GM21515 (cell line): ENCODE measurements around the gene SART3.

Source experiments
- ATAC-seq: cut with Tn5 transposase; IDR thresholded peaks from one replicate; pipeline ENCODE4 v1.9.1; 2021; ENCODE audit not compliant: unreplicated experiment

SART3 gene, protein sequence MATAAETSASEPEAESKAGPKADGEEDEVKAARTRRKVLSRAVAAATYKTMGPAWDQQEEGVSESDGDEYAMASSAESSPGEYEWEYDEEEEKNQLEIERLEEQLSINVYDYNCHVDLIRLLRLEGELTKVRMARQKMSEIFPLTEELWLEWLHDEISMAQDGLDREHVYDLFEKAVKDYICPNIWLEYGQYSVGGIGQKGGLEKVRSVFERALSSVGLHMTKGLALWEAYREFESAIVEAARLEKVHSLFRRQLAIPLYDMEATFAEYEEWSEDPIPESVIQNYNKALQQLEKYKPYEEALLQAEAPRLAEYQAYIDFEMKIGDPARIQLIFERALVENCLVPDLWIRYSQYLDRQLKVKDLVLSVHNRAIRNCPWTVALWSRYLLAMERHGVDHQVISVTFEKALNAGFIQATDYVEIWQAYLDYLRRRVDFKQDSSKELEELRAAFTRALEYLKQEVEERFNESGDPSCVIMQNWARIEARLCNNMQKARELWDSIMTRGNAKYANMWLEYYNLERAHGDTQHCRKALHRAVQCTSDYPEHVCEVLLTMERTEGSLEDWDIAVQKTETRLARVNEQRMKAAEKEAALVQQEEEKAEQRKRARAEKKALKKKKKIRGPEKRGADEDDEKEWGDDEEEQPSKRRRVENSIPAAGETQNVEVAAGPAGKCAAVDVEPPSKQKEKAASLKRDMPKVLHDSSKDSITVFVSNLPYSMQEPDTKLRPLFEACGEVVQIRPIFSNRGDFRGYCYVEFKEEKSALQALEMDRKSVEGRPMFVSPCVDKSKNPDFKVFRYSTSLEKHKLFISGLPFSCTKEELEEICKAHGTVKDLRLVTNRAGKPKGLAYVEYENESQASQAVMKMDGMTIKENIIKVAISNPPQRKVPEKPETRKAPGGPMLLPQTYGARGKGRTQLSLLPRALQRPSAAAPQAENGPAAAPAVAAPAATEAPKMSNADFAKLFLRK

DNA sequence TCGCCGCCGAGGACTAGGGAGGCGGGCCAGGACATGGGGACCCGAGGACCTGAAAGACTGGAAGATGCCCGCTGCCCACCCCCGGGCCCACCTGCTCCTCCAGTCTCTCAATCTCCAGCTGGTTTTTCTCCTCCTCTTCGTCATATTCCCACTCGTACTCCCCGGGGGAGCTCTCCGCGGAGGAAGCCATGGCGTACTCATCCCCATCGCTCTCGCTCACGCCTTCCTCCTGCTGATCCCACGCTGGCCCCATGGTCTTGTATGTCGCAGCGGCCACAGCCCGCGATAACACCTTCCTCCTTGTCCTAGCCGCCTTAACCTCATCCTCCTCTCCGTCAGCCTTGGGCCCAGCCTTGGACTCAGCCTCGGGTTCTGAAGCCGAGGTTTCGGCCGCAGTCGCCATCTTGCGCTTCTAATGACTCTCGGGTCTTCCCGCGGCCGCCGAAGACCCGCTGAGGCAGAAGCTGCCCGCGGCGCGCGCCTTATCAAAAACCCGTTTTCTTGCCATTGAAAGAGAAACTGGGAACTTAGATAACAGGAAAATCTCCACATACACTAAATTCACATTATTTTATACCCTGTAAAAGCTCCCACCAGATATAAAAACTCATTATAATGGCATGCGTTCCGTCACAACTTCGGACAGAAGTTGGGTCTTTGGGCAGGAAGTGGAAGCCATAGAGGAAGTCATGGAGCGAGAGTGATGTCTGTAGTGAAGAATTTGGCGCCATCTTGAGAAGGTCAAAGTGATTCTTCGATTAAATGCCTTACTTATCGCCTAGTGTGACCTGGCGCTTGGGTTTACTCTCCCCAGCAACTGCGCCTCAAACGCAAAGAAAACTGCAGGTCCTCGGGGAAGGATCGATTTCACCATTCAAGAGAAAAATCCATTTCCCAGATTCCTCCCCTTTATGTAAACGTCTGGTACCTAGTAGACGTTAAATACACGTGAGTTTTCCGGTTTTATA, at the start of gene SART3:
SART3 (minus strand) TSS at position 422 of the 968 bp plus-strand sequence; CDS start at position 403, 19 bp downstream.
- peak; percentile 33 for ATAC-seq

DNA sequence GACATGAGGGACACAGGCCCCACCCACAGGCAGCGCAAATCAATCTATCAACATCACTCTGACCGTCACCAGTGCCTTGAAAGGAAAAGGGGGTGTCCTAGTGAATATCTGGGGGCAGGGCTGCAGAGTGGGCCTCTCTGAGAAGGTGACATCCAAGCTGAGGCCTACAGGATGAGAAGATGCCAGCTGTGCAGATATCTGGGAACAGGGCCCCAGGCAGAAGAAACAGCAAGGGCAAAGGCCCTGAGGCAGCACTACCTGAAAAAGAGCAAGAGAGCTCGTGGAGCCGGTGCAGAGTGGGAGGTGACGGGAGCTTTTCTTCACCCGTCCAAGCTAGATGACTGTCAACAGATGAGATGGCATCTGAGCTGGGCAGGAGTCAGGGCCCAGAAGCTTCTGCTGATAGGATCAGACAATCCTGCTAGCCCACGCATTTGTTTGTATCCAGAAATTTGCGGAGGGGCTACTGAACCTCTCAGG, 49.4 kb upstream of the SART3 start:
- ATAC-seq = no peak

DNA sequence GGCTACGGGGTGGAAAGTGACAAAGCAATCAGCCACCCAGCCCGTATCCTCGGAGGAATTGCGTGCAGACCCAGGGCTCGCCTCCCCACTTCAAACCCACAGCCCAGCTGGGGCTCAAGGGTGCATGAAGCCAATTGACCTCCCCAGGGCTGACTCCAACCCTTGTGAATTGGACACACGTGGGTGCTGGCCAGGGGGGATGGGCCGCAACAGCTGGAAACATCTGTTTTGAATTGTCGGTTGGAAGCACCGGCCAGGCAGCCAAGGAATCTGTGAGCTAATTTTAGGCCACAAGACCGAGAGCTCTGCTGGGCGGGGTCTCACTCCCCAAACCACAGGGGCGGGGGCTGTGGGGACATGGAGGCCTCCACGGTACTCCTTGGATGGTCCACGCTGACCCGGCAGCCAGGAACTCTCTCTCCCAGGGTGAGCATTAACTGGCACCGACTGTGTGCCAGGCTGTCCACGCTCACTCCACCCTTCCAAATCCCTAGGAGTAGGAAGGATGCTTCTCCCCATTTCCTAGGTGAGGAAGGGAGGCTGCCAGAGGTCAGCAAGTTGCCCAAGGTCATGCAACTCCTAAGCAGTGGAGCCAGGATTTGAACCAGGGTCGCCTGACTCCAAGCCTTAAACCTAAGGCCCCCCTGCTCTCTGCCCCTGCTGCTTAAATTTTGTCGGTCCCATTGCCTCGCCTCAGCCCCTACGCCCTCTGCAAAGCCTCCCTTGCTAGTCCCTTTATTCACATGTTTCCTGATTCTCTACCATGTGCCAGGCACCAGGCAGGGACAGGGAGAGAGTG, 48.8 kb upstream of the SART3 start:
- ATAC-seq = no peak

DNA sequence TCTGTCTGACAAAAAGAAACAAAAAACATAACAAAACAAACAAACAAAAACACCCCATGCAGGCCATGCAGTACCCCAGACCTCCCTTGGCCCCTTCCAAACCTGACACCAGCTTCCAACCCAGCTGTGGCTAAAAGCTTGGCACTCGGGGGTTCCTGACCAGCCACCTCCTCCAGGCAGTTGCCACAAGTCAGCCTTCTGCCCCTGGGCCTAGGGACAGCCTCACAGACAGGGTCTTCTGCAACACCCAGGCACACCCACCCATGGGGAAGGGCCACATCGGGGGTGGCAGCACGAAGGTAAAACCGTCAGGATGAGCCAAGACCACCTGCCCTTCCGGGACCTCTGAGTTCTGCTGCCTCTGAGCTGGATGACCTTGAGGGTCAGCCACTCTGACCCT, 47.6 kb upstream of the SART3 start:
- no peak for ATAC-seq

DNA sequence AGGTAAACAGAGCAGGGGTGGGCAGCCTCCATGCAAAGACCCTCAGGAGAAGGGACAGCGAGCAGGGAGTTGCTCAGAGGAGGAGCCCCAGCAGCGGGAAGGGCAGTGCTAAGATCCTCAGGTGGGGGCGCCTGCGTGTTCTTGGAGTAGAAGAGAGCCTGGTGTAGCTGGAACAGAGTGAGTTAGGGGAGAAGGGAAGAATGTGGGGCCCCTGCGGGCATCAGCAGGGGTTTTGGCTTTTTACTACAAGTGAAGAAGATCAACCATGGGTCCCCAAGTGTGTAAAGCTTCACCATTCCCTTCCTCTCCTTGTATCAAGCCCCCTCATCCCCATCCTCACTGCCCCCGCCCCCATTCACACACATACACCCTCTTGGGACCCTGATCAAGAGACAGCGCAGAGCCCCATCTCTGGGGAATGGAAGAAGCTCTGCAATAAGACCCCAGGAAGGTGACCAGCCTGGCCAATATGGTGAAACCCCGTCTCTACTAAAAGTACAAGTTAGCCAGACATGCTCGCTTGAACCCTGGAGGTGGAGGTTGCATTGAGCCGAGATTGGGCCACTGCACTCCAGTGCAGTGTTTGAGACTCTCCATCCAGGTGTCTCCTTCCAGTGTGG, 47.1 kb upstream of the SART3 start:
- no peak for ATAC-seq

DNA sequence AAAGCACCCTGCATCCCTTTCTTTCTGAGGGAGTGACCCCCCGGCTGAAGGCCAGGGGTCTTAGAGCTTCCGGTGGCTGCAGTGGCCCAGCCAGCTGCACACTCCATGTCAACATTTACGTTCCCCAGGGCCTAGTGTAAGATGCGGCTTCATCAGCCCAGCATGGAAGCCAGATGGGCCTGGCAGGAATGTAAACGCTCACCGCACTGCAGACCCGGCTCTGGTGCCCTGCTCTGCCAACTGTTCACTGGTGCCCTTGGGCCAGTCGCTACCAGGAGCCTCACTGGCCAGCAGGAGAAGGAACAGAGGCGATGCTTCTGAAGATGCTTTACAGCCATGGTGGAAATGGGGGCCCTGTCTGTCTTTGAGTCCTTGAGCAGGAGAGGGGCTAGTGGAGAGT, 45.5 kb upstream of the SART3 start:
- ATAC-seq = no peak

DNA sequence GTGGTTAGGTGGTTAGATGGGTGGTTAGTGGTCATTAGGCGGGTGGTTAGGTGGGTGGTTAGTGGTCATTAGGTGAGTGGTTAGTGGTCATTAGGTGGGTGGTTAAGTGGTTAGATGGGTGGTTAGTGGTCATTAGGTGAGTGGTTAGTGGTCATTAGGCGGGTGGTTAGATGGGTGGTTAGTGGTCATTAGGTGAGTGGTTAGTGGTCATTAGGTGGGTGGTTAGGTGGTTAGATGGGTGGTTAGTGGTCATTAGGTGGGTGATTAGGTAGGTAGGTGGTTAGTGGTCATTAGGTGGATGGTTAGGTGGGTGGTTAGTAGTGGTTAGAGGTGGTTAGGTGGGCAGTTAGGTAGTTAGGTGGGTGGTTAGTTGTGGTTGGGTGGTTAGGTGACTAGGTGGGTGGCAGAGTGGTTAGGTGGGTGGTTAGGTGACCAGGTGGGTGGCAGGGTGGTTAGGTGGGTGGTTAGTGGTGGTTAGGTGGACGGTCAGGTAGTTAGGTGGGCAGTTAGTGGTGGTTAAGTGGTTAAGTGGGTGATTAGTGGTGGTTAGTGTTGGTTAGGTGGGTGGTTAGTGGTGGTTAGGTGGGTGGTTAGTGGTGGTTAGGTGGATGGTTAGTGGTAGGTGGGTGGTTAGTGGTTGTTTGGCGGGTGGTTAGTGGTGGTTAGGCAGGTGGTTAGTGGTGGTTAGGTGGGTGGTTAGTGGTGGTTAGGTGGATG, 44.9 kb upstream of the SART3 start:
- no peak for ATAC-seq

DNA sequence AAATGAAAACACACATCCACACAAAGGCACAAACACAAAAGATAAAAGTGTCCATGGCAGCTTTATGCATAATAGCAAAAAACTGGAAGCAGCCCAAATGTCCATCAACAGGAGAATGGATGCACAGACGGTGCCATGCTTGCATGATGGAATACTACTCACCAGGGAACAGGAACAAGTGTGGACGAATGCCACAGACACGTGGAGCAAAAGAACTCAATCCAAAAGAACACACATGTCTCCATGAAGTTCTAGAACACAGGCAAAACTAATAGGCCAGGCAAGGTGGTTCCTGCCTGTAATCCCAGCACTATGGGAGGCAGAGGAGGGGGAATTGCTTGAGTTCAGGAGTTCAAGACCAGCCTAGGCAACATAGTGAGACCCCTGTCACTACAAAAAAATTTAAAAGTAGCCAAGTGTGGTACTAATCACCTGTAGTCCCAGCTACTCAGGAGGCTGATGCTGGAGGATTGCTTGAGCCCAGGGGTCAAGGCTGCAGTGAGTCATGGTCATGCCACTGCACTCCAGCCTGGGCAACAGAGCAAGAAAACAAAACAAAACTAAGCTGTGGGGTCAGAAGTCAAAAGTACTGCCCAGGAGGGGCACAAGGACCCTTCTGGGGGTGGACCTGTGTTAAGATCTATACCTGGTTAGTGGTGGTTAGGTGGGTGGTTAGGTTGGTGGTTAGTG, 44.2 kb upstream of the SART3 start:
- ATAC-seq = no peak

DNA sequence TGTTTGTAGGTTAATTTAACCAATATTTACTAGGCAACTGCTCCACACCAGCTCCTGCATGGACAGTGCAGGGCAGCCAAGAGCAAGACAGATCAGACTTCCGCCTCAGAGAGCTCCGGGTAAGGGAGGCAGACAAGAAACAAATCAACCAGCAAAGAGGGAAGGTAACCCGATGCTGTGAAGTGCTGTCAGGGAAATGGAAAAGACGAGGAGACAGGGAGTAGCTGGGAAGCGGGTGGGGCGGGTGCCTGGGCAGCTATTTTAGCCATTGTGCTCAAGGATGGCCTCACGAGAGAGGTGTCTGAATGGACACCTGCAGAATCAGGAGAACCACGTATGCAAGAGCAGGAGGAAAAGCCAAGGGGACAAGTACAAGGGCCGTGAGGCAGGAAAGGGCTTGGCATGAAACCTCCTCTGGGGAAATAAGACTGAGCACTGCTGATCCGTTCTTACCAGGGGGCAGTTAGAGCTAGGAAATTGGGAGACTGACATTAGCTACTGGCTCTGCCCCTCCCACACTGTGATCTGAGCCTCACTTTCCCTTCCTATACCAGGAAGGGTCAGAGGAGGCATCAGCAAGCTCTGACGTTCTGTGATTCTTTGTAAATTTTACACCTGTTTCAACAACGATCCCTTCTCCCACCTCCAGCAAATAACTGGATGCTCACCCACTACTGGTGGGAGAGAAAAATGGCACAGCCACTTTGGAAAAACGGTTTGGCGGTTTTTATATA, 43.4 kb upstream of the SART3 start:
- ATAC-seq = no peak

DNA sequence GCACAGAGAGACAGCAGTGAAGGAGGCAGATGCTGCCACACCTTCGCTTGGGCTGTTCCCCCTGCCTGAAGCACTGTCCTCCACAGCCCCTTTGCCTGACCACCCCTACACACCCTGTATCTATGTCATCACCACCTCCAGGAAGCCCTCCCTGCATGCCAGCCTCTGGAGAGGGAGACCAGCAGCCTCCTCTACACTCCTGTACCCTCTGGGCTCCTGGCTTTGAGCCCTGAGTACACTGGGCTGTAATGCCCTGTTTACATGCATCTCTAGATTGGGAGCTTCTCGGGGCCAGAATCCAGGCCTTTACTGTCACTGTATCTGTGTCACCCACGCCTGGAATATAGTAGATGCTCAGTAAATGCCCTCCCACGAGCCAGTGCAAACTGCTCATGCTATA, 42.8 kb upstream of the SART3 start:
- no peak for ATAC-seq

DNA sequence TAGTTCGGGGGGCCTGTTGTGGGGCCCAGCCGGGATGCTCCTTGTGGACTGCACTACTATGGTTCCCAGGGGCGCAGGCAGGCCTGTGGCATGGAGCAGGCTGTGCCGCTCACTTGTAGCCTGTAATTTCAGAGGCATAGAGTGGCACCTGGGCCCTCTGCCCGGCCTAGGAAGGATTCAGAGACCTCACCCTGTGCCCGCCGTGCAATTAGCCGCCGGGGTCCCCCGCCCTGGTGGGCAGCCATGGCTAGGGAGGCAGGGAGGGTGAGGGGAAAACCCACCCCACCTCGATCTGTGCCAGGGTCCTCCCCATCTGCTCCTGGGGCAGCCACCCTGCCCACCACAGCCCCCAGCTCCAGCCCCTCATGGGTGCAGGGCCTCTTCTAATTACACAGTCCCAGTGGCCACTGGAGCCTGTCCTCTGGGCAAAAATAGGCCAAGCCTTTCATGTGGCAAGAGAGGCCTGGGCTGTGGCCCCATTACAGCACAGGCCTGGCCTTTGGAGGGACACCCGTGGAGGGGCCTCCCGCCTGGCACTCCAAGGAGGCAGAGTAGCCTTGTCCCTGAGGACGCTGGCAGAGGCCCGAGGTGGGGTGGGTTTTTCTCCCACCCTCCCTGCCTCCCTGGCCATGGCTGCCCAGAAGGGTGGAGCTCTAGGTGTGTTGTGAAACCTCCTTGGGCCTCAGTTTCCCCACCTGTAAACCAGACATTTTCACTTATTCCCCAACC, 42.2 kb upstream of the SART3 start:
- no peak for ATAC-seq

DNA sequence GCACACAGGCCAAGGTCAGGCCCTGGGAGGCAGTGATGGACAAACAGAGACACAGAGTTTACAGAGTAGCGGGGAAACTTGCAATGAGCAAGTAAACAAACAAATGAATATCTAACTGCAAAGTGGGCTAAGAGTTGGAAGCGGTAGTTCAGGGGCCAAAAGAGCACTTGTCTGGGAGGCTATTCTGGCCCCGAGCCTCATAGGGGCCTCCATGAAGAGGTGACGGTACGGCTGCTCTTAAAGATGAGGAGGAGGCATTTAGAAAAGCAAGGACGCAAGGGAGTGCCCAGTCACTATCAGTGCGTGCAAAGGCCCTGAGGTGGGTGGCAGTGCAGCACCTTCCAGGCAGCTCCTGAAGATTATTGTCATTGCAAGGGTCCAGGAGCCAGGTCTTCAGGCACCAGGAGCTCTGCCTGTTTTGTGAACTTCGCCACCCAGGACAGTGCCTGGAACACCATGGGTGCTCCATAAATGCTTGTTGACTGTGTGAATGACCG, 41.3 kb upstream of the SART3 start:
- ATAC-seq = no peak

DNA sequence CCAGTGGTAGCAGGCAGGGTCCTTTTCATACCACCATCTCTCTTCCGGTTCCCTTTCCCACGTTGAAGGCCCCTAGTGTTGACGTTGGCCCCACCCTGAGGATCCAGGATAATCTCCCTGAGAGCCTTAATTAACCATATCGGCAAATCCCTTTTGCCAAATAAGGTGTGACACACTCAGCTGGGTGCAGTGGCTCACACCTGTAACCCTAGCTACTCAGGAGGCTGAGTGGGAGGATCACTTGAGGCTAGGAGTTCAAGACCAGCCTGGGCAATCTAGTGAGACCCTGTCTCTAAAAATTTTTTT, 39.7 kb upstream of the SART3 start:
- ATAC-seq = no peak

DNA sequence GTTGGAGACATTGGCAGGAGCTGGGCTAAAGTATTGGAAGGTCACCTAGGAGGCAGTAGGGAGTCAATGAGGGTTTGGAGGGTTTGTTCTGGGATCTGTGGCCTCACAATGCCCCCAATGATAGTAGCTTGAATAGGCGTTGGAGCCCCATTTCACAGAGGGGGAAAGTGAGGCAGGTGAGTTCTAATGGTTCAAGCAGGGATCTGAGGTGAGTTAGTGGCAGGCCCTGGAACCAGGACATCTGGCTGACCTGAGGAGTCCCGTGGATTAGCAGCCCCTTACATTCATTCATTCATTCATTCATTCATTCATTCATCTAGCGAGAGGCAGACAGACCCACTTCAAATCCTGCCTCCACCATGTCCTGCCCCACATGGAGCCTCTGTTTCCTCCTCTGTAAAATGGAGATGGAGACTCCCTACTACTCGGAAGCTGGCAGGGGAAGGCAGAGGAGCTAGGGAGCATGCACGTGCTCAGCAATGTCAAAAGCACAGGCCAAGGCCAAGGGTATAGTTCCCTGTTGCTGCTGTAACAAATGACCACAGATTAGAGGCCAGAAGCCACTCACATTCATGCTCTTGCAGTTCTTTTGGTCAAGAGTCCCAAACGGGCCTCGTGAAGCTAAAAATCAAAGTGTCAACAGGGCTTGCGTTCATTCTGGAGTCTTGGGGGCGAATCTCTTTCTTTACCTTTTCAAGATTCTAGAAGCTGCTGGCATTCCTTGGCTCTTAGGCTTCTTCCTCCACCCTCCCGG, 39.2 kb upstream of the SART3 start:
- no peak for ATAC-seq

DNA sequence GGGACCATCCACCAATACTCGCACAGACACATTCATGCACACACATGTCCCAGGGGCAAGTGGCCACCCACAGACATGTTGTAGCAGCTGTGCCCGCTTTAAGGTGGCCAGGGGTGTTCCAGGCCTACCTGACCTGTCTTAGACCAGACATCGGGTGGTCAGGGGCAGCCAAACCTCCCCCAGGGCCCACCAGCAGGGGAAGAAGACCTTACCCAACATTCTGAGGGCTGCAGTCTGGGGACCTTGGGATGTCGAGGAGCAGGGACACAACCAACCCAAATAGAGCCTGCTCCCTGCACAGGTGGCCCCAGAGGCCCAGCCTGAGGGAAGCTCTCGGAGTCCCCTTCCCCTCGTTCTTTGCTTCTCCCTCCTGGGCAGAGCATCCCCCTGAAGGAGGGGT, 38.6 kb upstream of the SART3 start:
- no peak for ATAC-seq
